AG08396 (cell line): ENCODE data around the gene NUTF2.
A peak's percentile ranks its signal among the peaks of the same experiment; 100 is the strongest.

Experiments used
- DNase-seq: peaks from one replicate; pipeline ENCODE4 v3.0.0; 2012; ENCODE audit warnings: low spot score, mixed read lengths

Gene NUTF2

GRCh38 chr16:67837811-67838210 is 8.9 kb upstream of the NUTF2 start:
- no peak for DNase-seq

GRCh38 chr16:67841198-67841815 is 5.4 kb upstream of the NUTF2 start:
- DNase-seq = no peak

- DNase-seq = peak; percentile 93
Observed at GRCh38 chr16:67841816-67842508, 4.8 kb upstream of the NUTF2 start, which contains the start of gene THAP11. Gene THAP11 (plus strand): TSS chr16:67842320. CDS start chr16:67842555, 235 bp downstream.

GRCh38 chr16:67842509-67843342 is 4.0 kb upstream of the NUTF2 start:
- DNase-seq = peak; percentile 66

GRCh38 chr16:67843343-67843765 is 3.4 kb upstream of the NUTF2 start:
- peak; percentile 57 for DNase-seq

GRCh38 chr16:67844497-67844896 is 2.2 kb upstream of the NUTF2 start:
- DNase-seq = peak; percentile 47

DNA sequence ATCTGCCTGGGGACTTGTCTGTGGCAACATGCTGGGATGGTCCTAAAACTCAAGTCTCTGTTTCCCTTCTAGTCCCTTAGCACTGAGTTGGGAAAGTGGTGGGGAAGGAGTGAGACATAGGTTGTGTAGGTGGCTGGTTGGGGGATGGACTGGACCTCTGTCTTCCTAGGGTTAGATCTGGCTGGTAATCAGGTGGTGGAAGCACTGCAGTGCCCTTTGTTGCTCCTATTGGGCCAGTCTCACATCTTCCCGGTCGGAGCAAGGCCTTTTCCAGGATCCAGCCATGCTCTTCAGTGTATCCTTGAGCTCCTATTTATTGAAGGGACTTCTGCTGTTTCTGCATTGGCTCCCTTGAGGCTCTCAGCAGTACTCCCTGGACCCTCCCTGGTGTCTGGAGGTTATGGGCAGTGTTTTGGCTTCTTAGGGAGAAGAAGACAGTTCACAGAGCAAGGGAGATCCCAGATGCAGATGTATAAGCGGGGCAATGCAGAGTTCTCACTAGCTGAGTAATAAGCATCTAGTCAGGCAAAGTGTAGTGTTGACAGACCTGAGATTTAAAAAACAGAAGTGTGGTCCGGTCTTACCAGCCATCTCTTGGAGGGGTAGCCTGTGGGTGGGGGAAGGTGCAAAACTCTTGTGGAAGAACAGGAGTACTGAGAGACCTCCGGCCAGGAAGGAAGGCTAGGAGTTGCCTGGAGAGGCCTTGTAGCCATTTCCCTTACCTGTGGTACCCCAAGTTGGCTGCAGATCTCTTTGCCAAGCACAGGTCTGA is 1.3 kb upstream of the NUTF2 start:
- no peak for DNase-seq

GRCh38 chr16:67846063-67846319 is 742 bp upstream of the NUTF2 start:
- DNase-seq = no peak

DNA sequence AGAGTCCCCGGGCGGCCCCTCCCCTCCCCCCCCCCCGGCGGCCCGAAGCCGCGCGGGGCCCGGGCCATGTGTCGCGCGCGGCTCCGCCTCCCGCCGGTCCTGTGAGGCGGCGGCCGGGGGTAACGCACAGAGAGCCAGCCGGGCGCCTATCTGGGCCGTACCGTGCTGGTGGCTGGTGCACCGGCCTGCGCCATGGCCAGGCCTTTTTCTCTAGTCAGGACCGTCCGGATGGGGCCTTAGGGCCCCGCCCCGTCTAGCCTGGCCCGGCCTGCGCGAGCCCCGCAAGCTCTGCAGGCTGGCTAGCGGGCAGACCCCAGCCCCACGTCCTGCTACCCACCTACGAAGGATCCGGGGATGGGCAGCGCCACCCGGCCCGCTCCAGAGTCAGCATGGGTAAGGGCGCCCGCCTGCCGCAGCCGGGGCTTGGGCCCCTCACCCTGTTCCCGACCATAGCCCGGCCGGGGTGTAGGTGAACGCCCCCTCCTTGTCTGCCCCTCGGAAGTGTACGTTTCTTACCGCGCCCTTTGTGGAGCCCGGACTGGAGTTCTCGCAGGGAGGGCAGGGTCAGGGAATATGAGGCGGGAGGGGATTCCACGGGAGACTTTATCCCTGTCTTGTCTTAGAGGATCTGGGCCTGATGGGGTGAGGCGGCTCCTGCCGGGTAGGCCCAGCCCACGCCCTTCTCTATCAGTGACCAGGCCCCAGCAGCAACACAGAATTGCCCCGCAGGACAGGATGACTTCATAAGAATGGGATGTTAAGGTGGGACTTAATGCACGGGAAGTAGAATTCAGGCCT is 530 bp downstream of the NUTF2 start, which contains the start of gene CENPT:
TSS of gene CENPT (minus strand) at position 630 of the 798 bp plus-strand sequence. CDS start 13,834 bp downstream, outside the sequence.
- peak; percentile 78 for DNase-seq

DNA sequence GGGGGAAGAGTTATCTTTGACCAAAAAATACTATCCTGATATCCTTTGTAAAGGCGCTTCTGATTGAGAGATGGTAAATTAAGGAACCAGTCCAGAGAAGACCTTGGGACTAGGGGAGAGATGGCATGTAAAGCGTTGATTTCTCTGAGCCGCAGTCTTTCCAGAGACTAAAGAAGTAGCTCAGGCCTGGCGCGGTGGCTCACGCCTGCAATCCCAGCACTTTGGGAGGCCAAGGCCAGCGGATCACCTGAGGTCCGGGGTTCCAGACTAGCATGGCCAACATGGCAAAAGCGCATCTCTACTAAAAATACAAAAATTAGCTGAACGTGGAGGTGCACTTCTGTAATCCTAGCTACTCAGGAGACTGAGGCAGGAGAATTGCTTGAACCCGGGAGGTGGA is 1.4 kb downstream of the NUTF2 start:
- DNase-seq = no peak

- DNase-seq = no peak
Observed at GRCh38 chr16:67853670-67854069, 6.9 kb downstream of the NUTF2 start.

- DNase-seq = no peak
Observed at GRCh38 chr16:67855789-67856188, 9.1 kb downstream of the NUTF2 start.

DNA sequence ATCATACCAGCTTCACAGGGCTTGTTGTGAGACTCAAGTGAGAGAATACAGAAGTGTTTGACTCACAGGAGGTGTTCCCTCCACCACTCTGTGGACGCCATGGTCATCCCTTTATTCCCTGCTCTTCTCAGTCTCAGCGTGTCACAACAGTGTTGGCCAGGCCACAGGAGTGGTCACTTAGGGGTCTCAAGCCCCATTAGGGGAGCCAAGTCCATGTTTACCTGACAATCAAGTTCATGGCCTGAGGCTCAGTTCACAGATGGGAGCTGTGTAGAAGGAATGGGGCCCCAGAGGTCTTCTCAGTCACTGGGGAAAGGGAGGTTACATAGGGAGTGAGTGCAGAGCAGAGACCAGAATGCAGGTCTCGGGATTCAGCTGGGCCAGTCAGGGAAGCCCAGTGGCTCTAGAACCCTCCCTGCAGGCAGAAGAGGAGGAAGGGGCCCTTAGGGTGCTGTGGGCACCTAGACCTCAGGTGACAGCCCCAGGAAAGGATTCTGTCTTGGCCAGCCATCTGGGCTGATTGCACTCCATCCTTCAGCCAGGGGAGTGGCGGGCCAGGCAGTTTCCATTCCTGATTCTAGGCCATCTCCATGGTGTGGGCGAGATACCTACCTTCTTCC is 10.3 kb downstream of the NUTF2 start:
- no peak for DNase-seq

DNA sequence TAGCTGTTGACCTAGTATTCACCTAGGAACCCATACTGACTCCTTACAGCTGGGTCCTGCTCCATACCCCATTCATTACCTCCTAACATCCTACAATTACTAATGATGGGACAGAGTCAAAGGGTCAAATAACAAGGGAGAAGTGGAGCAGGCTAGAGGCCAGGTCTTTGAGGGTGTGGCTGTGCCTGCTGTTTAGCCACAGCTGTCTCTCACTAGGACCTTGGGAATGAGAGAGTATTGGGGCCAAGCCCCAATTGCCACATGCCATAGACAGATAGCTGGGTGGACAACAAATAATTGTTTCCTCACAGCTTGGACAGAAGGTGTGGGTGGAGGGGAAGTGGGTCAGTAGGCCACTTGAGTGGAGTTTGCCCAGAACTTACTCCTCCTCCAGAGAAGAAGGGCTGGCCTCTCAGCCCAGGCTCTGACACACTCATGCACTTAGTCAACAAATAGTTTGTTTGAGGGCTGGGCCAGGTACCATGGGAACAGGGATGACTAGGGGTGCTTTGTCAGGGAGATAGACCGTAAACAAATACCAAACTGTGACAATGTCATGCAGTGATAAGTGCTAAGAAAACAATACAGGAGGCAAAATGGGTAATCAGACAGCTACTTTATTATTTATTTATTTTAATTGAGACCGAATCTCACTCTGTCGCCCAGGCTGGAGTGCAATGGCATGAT is 11.0 kb downstream of the NUTF2 start:
- peak; percentile 91 for DNase-seq

DNA sequence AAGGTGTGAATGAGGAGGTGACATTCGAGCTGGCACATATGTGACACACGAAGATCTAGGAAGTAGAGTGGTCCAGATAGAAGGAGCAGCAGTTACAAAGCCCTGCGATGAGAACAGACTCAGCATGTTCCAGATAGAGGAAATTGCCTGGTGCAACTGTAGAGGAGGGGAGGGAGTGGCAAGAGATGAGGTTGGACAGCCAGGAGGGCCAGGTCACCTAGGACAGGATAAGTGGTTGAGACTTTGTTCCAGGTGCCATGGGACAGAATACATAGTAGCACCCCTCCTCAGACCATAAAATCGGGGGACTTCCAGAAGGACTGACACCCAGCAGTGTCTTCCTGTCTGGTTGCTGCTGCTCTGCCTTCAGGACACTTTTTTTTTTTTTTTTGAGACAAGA is 11.8 kb downstream of the NUTF2 start:
- no peak for DNase-seq

GRCh38 chr16:67860589-67861398 is 14.1 kb downstream of the NUTF2 start:
- no peak for DNase-seq

GRCh38 chr16:67861877-67862276 is 15.1 kb downstream of the NUTF2 start:
- no peak for DNase-seq

GRCh38 chr16:67862623-67863583 is 16.2 kb downstream of the NUTF2 start:
- DNase-seq = peak; percentile 62
